RWPE2 (cell line): ENCODE measurements around the gene MTFR2.

Source experiments
- ATAC-seq: fragments of 200-7000 bp; cut with Tn5 transposase; 3 replicates; pipeline ENCODE4 v1.9.1; 2021; ENCODE audit warnings: low read depth
- DNase-seq: peaks from one replicate; pipeline ENCODE4 v3.0.0-alpha.2; 2020; ENCODE audit warnings: low spot score
- H3K27ac ChIP-seq: fragments of 450-650 bp; 2 replicates; pipeline ENCODE4 v1.5.1; 2017; ENCODE audit warnings: mild to moderate bottlenecking; ENCODE audit not compliant: poor library complexity, severe bottlenecking
- H3K27me3 ChIP-seq: fragments of 250-450 bp; sonication (Bioruptor Pico); 2 replicates; pipeline ENCODE4 v1.5.1; 2021; ENCODE audit warnings: mild to moderate bottlenecking, moderate library complexity; ENCODE audit not compliant: insufficient read depth, poor library complexity, severe bottlenecking
- H3K36me3 ChIP-seq: fragments of 250-450 bp; sonication (Bioruptor Pico); 2 replicates; pipeline ENCODE4 v1.5.1; 2020; ENCODE audit warnings: low read depth, mild to moderate bottlenecking, moderate library complexity
- H3K4me1 ChIP-seq: fragments of 250-450 bp; sonication (Bioruptor Pico); 2 replicates; pipeline ENCODE4 v1.5.1; 2021; ENCODE audit warnings: mild to moderate bottlenecking, moderate library complexity; ENCODE audit not compliant: insufficient read depth, poor library complexity, severe bottlenecking
- H3K4me3 ChIP-seq: fragments of 250-450 bp; sonication (Bioruptor Pico); 2 replicates; pipeline ENCODE4 v1.5.1; 2021; ENCODE audit warnings: mild to moderate bottlenecking, moderate library complexity; ENCODE audit not compliant: severe bottlenecking
- H3K9me3 ChIP-seq: fragments of 250-450 bp; sonication (Bioruptor Pico); 2 replicates; pipeline ENCODE4 v1.5.1; 2021; ENCODE audit warnings: mild to moderate bottlenecking, moderate library complexity; ENCODE audit not compliant: severe bottlenecking
- TF ChIP-seq, protein P1 (sequence below): fragments of 450-650 bp; IDR thresholded peaks from one replicate; pipeline ENCODE4 v1.5.1; 2017; ENCODE audit warnings: mild to moderate bottlenecking, moderate library complexity; ENCODE audit not compliant: poor library complexity, severe bottlenecking

The MTFR2 gene

DNA sequence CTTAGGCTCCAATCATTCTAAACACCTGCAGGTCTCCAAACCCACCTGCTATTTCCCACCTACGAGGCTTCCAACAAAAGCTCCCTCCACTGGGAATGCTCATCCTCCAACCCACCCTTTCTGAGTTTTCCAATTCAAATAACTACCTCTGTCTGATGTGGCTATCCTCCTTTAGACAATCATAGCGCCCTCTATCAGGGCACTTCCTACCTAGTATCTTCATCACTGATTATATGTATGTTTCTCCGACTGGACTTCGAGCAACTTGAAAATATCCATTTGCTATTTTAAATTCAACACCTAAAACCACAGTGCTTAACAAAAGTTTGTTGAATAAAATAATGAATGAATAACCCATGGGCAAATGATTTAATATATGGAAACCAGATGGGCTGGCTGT, 41.3 kb downstream of the MTFR2 start:
- Histone ChIP-seq H3K27me3 (no peaks in the 10 kb centered on the region), H3K27ac (no peak overlapping the region), H3K4me3 (no peak overlapping the region), H3K36me3 (no peaks in the 10 kb centered on the region), H3K4me1 (no peaks in the 10 kb centered on the region), H3K9me3 (no peaks in the 10 kb centered on the region)
- TF ChIP-seq, protein P1, sequence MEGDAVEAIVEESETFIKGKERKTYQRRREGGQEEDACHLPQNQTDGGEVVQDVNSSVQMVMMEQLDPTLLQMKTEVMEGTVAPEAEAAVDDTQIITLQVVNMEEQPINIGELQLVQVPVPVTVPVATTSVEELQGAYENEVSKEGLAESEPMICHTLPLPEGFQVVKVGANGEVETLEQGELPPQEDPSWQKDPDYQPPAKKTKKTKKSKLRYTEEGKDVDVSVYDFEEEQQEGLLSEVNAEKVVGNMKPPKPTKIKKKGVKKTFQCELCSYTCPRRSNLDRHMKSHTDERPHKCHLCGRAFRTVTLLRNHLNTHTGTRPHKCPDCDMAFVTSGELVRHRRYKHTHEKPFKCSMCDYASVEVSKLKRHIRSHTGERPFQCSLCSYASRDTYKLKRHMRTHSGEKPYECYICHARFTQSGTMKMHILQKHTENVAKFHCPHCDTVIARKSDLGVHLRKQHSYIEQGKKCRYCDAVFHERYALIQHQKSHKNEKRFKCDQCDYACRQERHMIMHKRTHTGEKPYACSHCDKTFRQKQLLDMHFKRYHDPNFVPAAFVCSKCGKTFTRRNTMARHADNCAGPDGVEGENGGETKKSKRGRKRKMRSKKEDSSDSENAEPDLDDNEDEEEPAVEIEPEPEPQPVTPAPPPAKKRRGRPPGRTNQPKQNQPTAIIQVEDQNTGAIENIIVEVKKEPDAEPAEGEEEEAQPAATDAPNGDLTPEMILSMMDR = no peak
- DNase-seq (no peak), ATAC-seq (no peak)

DNA sequence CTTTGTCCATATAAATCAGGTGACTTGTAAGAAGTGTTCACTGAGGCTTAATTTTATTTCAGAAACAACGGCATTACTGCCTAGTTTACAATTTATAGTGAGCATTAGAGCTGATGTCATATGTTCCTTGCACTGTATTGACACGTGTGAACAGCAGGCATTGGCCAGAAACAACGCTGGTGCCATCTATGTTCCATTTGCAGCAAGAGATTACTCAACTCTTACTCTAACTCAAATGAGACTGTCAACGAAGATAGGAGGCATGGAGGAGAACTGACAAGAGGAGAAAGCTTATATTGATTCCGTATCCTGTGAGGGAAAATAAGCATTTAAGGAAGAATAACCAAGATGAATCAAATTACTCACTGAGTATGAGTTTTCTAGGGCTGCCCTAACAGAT, 48.4 kb downstream of the MTFR2 start:
- no peak for ATAC-seq
- H3K4me1 ChIP-seq = no peaks in the 10 kb centered on the region
- H3K27ac ChIP-seq = no peak overlapping the region
- TF ChIP-seq, protein P1 = no peak
- H3K4me3 ChIP-seq = no peak overlapping the region
- no peak for DNase-seq
- no peaks in the 10 kb centered on the region for H3K9me3 ChIP-seq
- no peaks in the 10 kb centered on the region for H3K36me3 ChIP-seq
- no peaks in the 10 kb centered on the region for H3K27me3 ChIP-seq

DNA sequence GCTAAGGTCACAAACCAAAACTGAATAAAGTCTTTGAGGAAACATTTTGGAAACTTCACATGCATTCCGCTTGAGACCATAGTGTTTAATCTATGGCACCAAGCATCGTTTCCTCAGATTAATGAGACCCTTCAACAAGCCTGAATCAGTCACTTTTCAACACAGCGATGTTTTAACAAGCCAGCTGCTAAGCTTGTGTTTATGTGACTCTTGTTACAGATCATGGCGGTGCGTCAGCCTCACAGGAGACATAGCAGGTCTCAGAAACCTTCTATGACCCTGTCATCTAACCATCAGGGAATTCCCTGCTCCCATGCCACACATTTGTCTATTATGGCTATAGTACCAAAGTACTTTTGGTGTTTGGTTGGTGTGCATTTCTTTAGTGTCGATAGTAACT, 57.2 kb downstream of the MTFR2 start:
- no peaks in the 10 kb centered on the region for H3K36me3 ChIP-seq
- H3K9me3 ChIP-seq = no peaks in the 10 kb centered on the region
- H3K4me1 ChIP-seq = no peaks in the 10 kb centered on the region
- no peak overlapping the region for H3K27ac ChIP-seq
- no peaks in the 10 kb centered on the region for H3K27me3 ChIP-seq
- no peak for DNase-seq
- H3K4me3 ChIP-seq = no peak overlapping the region
- TF ChIP-seq, protein P1 = no peak
- no peak for ATAC-seq

DNA sequence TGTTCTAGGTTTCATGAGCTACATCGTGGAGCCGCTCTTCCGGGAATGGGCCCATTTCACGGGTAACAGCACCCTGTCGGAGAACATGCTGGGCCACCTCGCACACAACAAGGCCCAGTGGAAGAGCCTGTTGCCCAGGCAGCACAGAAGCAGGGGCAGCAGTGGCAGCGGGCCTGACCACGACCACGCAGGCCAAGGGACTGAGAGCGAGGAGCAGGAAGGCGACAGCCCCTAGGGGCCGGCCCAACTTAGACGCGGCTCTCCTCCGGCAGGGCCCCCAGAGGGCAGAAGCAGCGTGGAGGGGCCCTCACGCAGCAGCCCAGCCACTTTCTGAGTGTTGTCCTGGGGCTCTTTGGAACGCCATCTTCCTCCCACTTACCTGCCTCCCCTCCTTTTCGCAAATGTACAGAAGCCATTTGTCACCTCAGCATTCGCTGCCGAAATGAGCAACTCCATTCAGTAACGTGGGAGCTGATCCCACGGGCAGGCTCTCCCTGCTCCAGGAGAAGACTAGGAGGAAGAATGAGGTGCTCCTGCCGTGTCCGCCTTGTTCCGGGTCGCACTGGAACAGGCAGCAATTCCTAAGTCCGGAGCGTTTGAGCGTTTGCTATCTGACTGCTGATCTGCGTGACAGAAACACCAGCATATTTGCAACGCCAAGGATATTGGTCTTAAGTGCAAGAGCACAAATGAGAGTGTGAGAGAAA, 58.4 kb downstream of the MTFR2 start:
- no peaks in the 10 kb centered on the region for H3K9me3 ChIP-seq
- no peak for ATAC-seq
- no peak overlapping the region for H3K4me3 ChIP-seq
- H3K27me3 ChIP-seq = no peaks in the 10 kb centered on the region
- DNase-seq = no peak
- no peaks in the 10 kb centered on the region for H3K4me1 ChIP-seq
- no peak overlapping the region for H3K27ac ChIP-seq
- no peaks in the 10 kb centered on the region for H3K36me3 ChIP-seq
- TF ChIP-seq, protein P1 = no peak

DNA sequence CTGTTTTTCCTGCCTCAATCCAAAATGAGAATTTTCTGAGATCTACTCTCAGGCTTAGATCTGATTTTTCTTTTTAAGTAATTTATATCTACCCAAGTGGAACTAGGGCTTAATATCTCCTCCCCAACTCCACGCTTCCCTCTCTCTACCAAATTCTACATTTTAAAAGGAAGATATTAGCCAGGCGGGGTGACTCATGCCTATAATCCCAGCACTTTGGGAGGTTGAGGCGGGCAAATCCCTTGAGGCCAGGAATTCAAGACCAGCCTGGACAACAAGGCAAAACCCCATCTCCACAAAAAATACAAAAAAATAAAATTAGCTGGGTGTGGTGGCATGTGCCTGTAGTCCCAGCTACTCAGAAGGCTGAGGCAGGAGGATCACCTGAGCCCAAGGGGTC, 61.0 kb downstream of the MTFR2 start:
- Histone ChIP-seq H3K36me3 (no peaks in the 10 kb centered on the region), H3K4me1 (no peaks in the 10 kb centered on the region), H3K27me3 (no peaks in the 10 kb centered on the region), H3K27ac (no peak overlapping the region), H3K4me3 (no peak overlapping the region), H3K9me3 (no peaks in the 10 kb centered on the region)
- ATAC-seq (no peak), DNase-seq (no peak)
- TF ChIP-seq, protein P1 = no peak
